Middle frontal gyrus (tissue), 1 donor: ENCODE data around the gene SYCE1.

Experiments used
- DNase-seq: peaks from one replicate; pipeline ENCODE4 v3.0.0-alpha.2; 2015; ENCODE audit warnings: low spot score; ENCODE audit errors: extremely low spot score

Gene SYCE1

DNA sequence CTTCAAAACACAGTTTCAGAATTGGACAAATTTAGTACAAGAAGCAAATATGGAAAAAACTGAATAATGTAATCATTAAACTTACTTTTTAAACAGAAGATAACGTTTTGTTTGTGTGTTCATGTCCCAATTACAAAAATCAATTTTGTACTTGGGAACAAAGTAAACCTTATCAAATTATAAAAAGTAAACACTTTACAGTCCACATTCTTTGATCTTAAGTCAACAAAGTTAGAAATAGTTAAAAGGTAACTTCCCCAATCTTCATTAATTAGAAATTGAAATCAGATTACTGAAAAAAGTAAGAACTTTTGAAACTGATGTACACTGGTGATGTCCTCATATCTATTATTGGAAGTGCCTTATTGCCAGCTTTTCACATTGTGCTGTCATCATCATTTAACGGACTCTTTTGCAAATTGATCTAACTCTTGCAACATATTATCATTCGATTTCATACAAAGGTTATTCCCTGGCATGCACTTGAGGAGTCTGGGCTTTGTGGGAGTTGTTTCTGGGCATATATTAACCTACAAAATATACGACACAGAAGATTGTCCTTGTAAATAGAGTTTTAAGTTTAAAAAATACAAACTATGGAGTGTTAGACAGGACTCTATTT lies 53.4 kb downstream of the SYCE1 start:
- no peak for DNase-seq

GRCh38 chr10:133511408-133511807 lies 54.0 kb downstream of the SYCE1 start:
- DNase-seq = no peak

DNA sequence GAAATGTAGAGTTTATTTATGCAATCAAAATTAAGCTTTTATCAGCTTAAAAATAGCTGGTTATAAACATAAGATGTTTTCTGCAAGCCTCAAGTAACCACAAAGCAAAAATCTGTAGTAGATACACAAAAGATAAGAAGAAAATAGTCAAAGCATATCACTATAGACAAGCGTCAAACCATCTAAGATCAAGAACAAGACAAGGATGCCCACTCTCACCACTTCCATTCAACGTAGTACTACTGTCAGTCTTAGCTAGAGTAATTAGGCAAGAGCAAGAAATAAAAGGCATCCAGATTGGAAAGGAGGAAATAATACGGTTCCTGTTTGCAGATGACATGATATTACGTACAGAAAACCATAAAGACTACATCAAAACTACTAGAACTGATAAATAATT lies 55.7 kb downstream of the SYCE1 start:
- no peak for DNase-seq
